Uterus (tissue), 2 donors: ENCODE results near the gene DGAT2.

ENCODE experiments used
- POLR2A ChIP-seq, 2 donors: fragments of 450-650 bp; IDR thresholded peaks; one replicate each; pipeline ENCODE4 v1.6.1; 2016; ENCODE audit warnings: antibody characterized with exemption in 2 of 2, mild to moderate bottlenecking in 1 of 2, moderate library complexity in 1 of 2
- TF ChIP-seq, protein P1 (sequence below), 4 experiments: fragments of 200-600 bp in 2 of 4; fragments of 450-650 bp in 2 of 4; sonication (generic) in 2 of 4; IDR thresholded peaks; one replicate each; pipeline ENCODE4 v1.5.1; 2016 to 2019; ENCODE audit warnings: antibody characterized with exemption in 4 of 4, mild to moderate bottlenecking in 2 of 4, moderate library complexity in 1 of 4

DNA sequence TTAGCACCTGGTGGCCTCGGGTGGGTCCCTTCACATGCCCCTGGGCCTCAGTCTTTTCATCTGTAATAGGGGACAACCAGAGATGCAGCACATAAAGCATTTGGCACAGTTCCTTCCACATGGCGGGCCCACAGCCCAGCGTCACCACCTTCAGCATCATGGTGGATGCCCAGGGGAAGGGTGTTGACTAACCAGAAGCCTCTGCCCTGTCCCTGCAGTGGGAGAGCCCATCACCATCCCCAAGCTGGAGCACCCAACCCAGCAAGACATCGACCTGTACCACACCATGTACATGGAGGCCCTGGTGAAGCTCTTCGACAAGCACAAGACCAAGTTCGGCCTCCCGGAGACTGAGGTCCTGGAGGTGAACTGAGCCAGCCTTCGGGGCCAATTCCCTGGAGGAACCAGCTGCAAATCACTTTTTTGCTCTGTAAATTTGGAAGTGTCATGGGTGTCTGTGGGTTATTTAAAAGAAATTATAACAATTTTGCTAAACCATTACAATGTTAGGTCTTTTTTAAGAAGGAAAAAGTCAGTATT, 31.6 kb downstream of the DGAT2 start:
- TF ChIP-seq, protein P1, sequence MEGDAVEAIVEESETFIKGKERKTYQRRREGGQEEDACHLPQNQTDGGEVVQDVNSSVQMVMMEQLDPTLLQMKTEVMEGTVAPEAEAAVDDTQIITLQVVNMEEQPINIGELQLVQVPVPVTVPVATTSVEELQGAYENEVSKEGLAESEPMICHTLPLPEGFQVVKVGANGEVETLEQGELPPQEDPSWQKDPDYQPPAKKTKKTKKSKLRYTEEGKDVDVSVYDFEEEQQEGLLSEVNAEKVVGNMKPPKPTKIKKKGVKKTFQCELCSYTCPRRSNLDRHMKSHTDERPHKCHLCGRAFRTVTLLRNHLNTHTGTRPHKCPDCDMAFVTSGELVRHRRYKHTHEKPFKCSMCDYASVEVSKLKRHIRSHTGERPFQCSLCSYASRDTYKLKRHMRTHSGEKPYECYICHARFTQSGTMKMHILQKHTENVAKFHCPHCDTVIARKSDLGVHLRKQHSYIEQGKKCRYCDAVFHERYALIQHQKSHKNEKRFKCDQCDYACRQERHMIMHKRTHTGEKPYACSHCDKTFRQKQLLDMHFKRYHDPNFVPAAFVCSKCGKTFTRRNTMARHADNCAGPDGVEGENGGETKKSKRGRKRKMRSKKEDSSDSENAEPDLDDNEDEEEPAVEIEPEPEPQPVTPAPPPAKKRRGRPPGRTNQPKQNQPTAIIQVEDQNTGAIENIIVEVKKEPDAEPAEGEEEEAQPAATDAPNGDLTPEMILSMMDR (IDR thresholded peaks at IDR 0.05), result no peak
- no peak for TF ChIP-seq POLR2A (IDR thresholded peaks at IDR 0.05)
